Measurements from ENCODE around the gene ANKRD17.

The ANKRD17 gene

GRCh38 chr4:73222466-73223257, 35.9 kb downstream of the ANKRD17 start:
- Histone ChIP-seq H3K36me3 (ENCODE audit: insufficient read depth, low read length) (peaks cover 19% of the 10 kb centered on the region), H2AFZ (ENCODE audit: low read length) (no peak overlapping the region), H3K79me2 (ENCODE audit: insufficient read depth, low read length) (peaks cover 72% of the 10 kb centered on the region), H3K9me3 (ENCODE audit: low read length) (no peaks in the 10 kb centered on the region), H3F3A (ENCODE audit: insufficient read depth, low read length) (no peaks in the 10 kb centered on the region), H4K20me1 (ENCODE audit: insufficient read depth, low read length) (no peaks in the 10 kb centered on the region), H3K4me3 (ENCODE audit: low read depth, low read length, poor library complexity, severe bottlenecking) (peak overlapping the region; percentile 56), H3K27ac (ENCODE audit: low read depth, low read length, poor library complexity, severe bottlenecking) (peak overlapping the region; percentile 50), H3K9me2 (ENCODE audit: low read depth, low read length) (no peaks in the 10 kb centered on the region), H3K4me2 (ENCODE audit: low read length) (peak overlapping the region; percentile 62), H3K9ac (ENCODE audit: low read length) (peak overlapping the region; percentile 53), H3K27me3 (ENCODE audit: insufficient read depth, low read length) (no peaks in the 10 kb centered on the region), H3K4me1 (ENCODE audit: insufficient read depth, low read length, severe bottlenecking) (peaks cover 31% of the 10 kb centered on the region)
- no peak for TF ChIP-seq EZH2 (IDR thresholded peaks at IDR 0.05; ENCODE audit: borderline replicate concordance, low read length)
- TF ChIP-seq CTCF (IDR thresholded peaks at IDR 0.05; ENCODE audit: low read length), result no peak

- Histone ChIP-seq H3K36me3 (ENCODE audit: insufficient read depth, low read length) (peaks cover 28% of the 10 kb centered on the region), H3K9me3 (ENCODE audit: low read length) (no peaks in the 10 kb centered on the region), H3K4me1 (ENCODE audit: insufficient read depth, low read length, severe bottlenecking) (peaks cover 31% of the 10 kb centered on the region), H3K4me3 (ENCODE audit: low read depth, low read length, poor library complexity, severe bottlenecking) (no peak overlapping the region), H4K20me1 (ENCODE audit: insufficient read depth, low read length) (no peaks in the 10 kb centered on the region), H3K27ac (ENCODE audit: low read depth, low read length, poor library complexity, severe bottlenecking) (no peak overlapping the region), H2AFZ (ENCODE audit: low read length) (no peak overlapping the region), H3K27me3 (ENCODE audit: insufficient read depth, low read length) (no peaks in the 10 kb centered on the region), H3K9ac (ENCODE audit: low read length) (no peak overlapping the region), H3F3A (ENCODE audit: insufficient read depth, low read length) (no peaks in the 10 kb centered on the region), H3K9me2 (ENCODE audit: low read depth, low read length) (no peaks in the 10 kb centered on the region), H3K4me2 (ENCODE audit: low read length) (no peak overlapping the region), H3K79me2 (ENCODE audit: insufficient read depth, low read length) (peaks cover 76% of the 10 kb centered on the region)
- TF ChIP-seq EZH2 (IDR thresholded peaks at IDR 0.05; ENCODE audit: borderline replicate concordance, low read length) (no peak), CTCF (IDR thresholded peaks at IDR 0.05; ENCODE audit: low read length) (no peak)
Observed at GRCh38 chr4:73221734-73222133, 36.9 kb downstream of the ANKRD17 start.

- Histone ChIP-seq H3K4me3 (ENCODE audit: low read depth, low read length, poor library complexity, severe bottlenecking) (no peak overlapping the region), H3K9me2 (ENCODE audit: low read depth, low read length) (no peaks in the 10 kb centered on the region), H3K4me2 (ENCODE audit: low read length) (no peak overlapping the region), H3K36me3 (ENCODE audit: insufficient read depth, low read length) (peaks cover 33% of the 10 kb centered on the region; the same call in 1 of the 2 replicates), H4K20me1 (ENCODE audit: insufficient read depth, low read length) (no peaks in the 10 kb centered on the region), H3K4me1 (ENCODE audit: insufficient read depth, low read length, severe bottlenecking) (peaks cover 31% of the 10 kb centered on the region), H3K27me3 (ENCODE audit: insufficient read depth, low read length) (no peaks in the 10 kb centered on the region), H3K9me3 (ENCODE audit: low read length) (no peaks in the 10 kb centered on the region), H3K9ac (ENCODE audit: low read length) (no peak overlapping the region), H3F3A (ENCODE audit: insufficient read depth, low read length) (no peaks in the 10 kb centered on the region), H3K79me2 (ENCODE audit: insufficient read depth, low read length) (peaks cover 84% of the 10 kb centered on the region), H2AFZ (ENCODE audit: low read length) (no peak overlapping the region), H3K27ac (ENCODE audit: low read depth, low read length, poor library complexity, severe bottlenecking) (no peak overlapping the region)
- TF ChIP-seq EZH2 (IDR thresholded peaks at IDR 0.05; ENCODE audit: borderline replicate concordance, low read length) (no peak), CTCF (IDR thresholded peaks at IDR 0.05; ENCODE audit: low read length) (no peak)
Observed at GRCh38 chr4:73220815-73221214, 37.8 kb downstream of the ANKRD17 start.

All from OCI-LY1 (cell line).